SK-N-SH (cell line): ENCODE results near the gene SLC49A3. TPM values are rescaled to one million over a fixed set of nuclear protein-coding genes. Genes with fewer than 3 reads are reported as not detected.

Experiments used
- CTCF ChIA-PET: fragments of 300-600, 350-600 bp; formaldehyde crosslinking; extraction: SDS; loops from one replicate; lab custom pipeline; 2021; lab: Yijun Ruan, JAX
- POLR2A ChIA-PET: fragments of 350-600 bp; sonication (Branson Sonifier 250); formaldehyde crosslinking; extraction: SDS; loops from one replicate; lab custom pipeline; 2020; ENCODE audit warnings: antibody characterized with exemption, inconsistent platforms; lab: Yijun Ruan, JAX
- DNase-seq: peaks from one replicate; pipeline ENCODE4 v3.0.0; 2012
- H2AFZ ChIP-seq: fragments of 200-600 bp; sonication (generic); 2 replicates; pipeline ENCODE4 v1.8.1; 2016; ENCODE audit warnings: antibody characterized with exemption, mild to moderate bottlenecking, low read depth
- H3F3A ChIP-seq: fragments of 200-600 bp; sonication (generic); replicated peaks from 2 replicates; pipeline ENCODE3; 2016; ENCODE audit warnings: antibody characterized with exemption, mild to moderate bottlenecking; ENCODE audit not compliant: insufficient read depth
- H3K27ac ChIP-seq, 2 experiments: fragments of 200-500 bp in 1 of 2; fragments of 200-600 bp in 1 of 2; sonication (Bioruptor generic) in 1 of 2; sonication (generic), shearing (Covaris generic) in 1 of 2; 2 replicates each; pipeline versions ENCODE4 v1.5.1 to v1.6.1; 2014 to 2016; ENCODE audit warnings: low read depth in 2 of 2, inconsistent platforms in 1 of 2, low read length in 1 of 2, mild to moderate bottlenecking in 1 of 2, mixed read lengths in 1 of 2
- H3K27me3 ChIP-seq: fragments of 200-600 bp; sonication (generic), shearing (Covaris generic); 2 replicates; pipeline ENCODE4 v1.6.1; 2016; ENCODE audit warnings: mixed run types; ENCODE audit not compliant: insufficient read depth
- H3K36me3 ChIP-seq, 2 experiments: fragments of 200-500 bp in 1 of 2; fragments of 200-600 bp in 1 of 2; sonication (Bioruptor generic) in 1 of 2; sonication (generic) in 1 of 2; replicated peaks in 1 of 2; 2 replicates each; pipeline versions ENCODE3 to v1.5.1; 2014 to 2016; ENCODE audit warnings: low read length in 1 of 2, mild to moderate bottlenecking in 1 of 2; ENCODE audit not compliant: insufficient read depth in 2 of 2, control insufficient read depth in 1 of 2
- H3K4me1 ChIP-seq, 2 experiments: fragments of 200-500 bp in 1 of 2; fragments of 200-600 bp in 1 of 2; sonication (Bioruptor generic) in 1 of 2; sonication (generic), shearing (Covaris generic) in 1 of 2; 2 replicates each; pipeline versions ENCODE4 v1.5.1 to v1.6.1; 2014 to 2016; ENCODE audit warnings: low read depth in 1 of 2, low read length in 1 of 2, mixed run types in 1 of 2; ENCODE audit not compliant: insufficient read depth in 2 of 2, control insufficient read depth in 1 of 2
- H3K4me2 ChIP-seq: fragments of 200-600 bp; sonication (generic), shearing (Covaris generic); 2 replicates; pipeline ENCODE4 v1.6.1; 2017; ENCODE audit warnings: mixed run types
- H3K4me3 ChIP-seq, 2 experiments: fragments of 200-500 bp in 1 of 2; fragments of 200-600 bp in 1 of 2; sonication (Bioruptor generic) in 1 of 2; sonication (generic), shearing (Covaris generic) in 1 of 2; 2 replicates each; pipeline versions ENCODE4 v1.5.1 to v1.8.1; 2014 to 2016; ENCODE audit warnings: low read depth in 2 of 2, inconsistent platforms in 1 of 2, low read length in 1 of 2, mild to moderate bottlenecking in 1 of 2, mixed read lengths in 1 of 2, moderate library complexity in 1 of 2
- H3K79me2 ChIP-seq: fragments of 200-600 bp; sonication (generic); 2 replicates; pipeline ENCODE4 v1.8.1; 2017; ENCODE audit warnings: mild to moderate bottlenecking; ENCODE audit not compliant: insufficient read depth
- H3K9ac ChIP-seq: fragments of 200-600 bp; sonication (generic); 2 replicates; pipeline ENCODE4 v1.6.1; 2017; ENCODE audit warnings: mixed run types
- H3K9me2 ChIP-seq: fragments of 200-600 bp; sonication (generic); 2 replicates; pipeline ENCODE4 v1.6.1; 2017; ENCODE audit warnings: mixed run types
- H3K9me3 ChIP-seq: fragments of 200-600 bp; sonication (generic); 2 replicates; pipeline ENCODE4 v1.6.1; 2017; ENCODE audit warnings: mixed run types, mild to moderate bottlenecking, moderate library complexity
- H4K20me1 ChIP-seq: fragments of 200-600 bp; sonication (generic); 2 replicates; pipeline ENCODE4 v1.6.1; 2017; ENCODE audit warnings: mild to moderate bottlenecking, mixed run types; ENCODE audit not compliant: insufficient read depth
- CTCF ChIP-seq: fragments of 200-600 bp; sonication (generic); IDR thresholded peaks from 2 replicates; pipeline ENCODE4 v1.6.1; 2017; ENCODE audit warnings: antibody characterized with exemption, mild to moderate bottlenecking, moderate library complexity
- ELF1 ChIP-seq: IDR thresholded peaks from 2 replicates; pipeline ENCODE4 v1.4.0; 2012
- EP300 ChIP-seq, 2 experiments: IDR thresholded peaks; 2 replicates each; pipeline versions ENCODE4 v1.4.0 to v1.6.1; 2012; ENCODE audit warnings: borderline replicate concordance in 1 of 2, low read depth in 1 of 2, low read length in 1 of 2
- EZH2phosphoT487 ChIP-seq: fragments of 200-600 bp; sonication (generic); IDR thresholded peaks from 2 replicates; pipeline ENCODE4 v1.6.1; 2017; ENCODE audit warnings: low read depth, mixed run types, mild to moderate bottlenecking, antibody characterized with exemption, moderate library complexity, borderline replicate concordance
- FOXJ3 ChIP-seq: sonication (generic); formaldehyde crosslinking; IDR thresholded peaks from 2 replicates; pipeline ENCODE4 v1.5.1; 2020; ENCODE audit warnings: mild to moderate bottlenecking, missing genetic modification reagents
- GABPA ChIP-seq: IDR thresholded peaks from 2 replicates; pipeline ENCODE4 v1.4.0; 2012; ENCODE audit warnings: low read depth, mild to moderate bottlenecking
- GATA2 ChIP-seq: sonication (generic); formaldehyde crosslinking; IDR thresholded peaks from 2 replicates; pipeline ENCODE4 v1.5.0; 2020; ENCODE audit warnings: mild to moderate bottlenecking, missing genetic modification reagents
- JUND ChIP-seq: IDR thresholded peaks from 2 replicates; pipeline ENCODE4 v1.4.0; 2012
- MXI1 ChIP-seq: IDR thresholded peaks from 2 replicates; pipeline ENCODE4 v1.6.1; 2012; ENCODE audit warnings: mild to moderate bottlenecking, low read depth, low read length, improper control_type of control experiment
- NFIC ChIP-seq: IDR thresholded peaks from 2 replicates; pipeline ENCODE4 v1.4.0; 2012; ENCODE audit warnings: borderline replicate concordance
- REST ChIP-seq: IDR thresholded peaks from 2 replicates; pipeline ENCODE4 v1.6.1; 2012; ENCODE audit warnings: mild to moderate bottlenecking, low read depth, low read length, moderate library complexity
- RFX5 ChIP-seq: IDR thresholded peaks from 2 replicates; pipeline ENCODE4 v1.6.1; 2012; ENCODE audit warnings: mild to moderate bottlenecking, improper control_type of control experiment, low read length
- RXRA ChIP-seq: IDR thresholded peaks from 2 replicates; pipeline ENCODE4 v1.4.0; 2012; ENCODE audit warnings: low read depth, mild to moderate bottlenecking, borderline replicate concordance
- SIN3A ChIP-seq: IDR thresholded peaks from 2 replicates; pipeline ENCODE4 v1.6.1; 2012; ENCODE audit warnings: low read depth, mild to moderate bottlenecking, low read length, moderate library complexity, borderline replicate concordance
- TCF12 ChIP-seq: IDR thresholded peaks from 2 replicates; pipeline ENCODE4 v1.4.0; 2012
- USF1 ChIP-seq: IDR thresholded peaks from 2 replicates; pipeline ENCODE4 v1.4.0; 2012; ENCODE audit warnings: low read depth, borderline replicate concordance
- USF2 ChIP-seq: fragments of 150-350 bp; IDR thresholded peaks from 2 replicates; pipeline ENCODE4 v1.6.1; 2017; ENCODE audit warnings: antibody characterized with exemption, low read length, low read depth, borderline replicate concordance
- YY1 ChIP-seq: IDR thresholded peaks from 2 replicates; pipeline ENCODE4 v1.4.0; 2012; ENCODE audit warnings: low read depth, mild to moderate bottlenecking
- WGBS: methylation state at CpG from one replicate; pipeline ENCODE4 v1.1.6; 2017; ENCODE audit warnings: low lambda C conversion rate; 5-methylcytosine and 5-hydroxymethylcytosine counted together
- polyA plus RNA-seq, 3 experiments: library from polyadenylated mRNA; depleted of rRNA; stranded (reverse); fragments of >200 nt; gene quantifications; 2 replicates each; pipeline ENCODE4 v1.2.3, GENCODE V29; 2012
- TF ChIP-seq, protein P1 (sequence below): IDR thresholded peaks from 2 replicates; pipeline ENCODE4 v1.4.0; 2012; ENCODE audit warnings: low read depth, borderline replicate concordance
- TF ChIP-seq, protein P2 (sequence below): IDR thresholded peaks from 2 replicates; pipeline ENCODE4; 2012

Gene SLC49A3
- polyA plus RNA-seq, 1 of the 3 experiments (the other 2 are of a cell fraction), result 0.05 TPM

DNA sequence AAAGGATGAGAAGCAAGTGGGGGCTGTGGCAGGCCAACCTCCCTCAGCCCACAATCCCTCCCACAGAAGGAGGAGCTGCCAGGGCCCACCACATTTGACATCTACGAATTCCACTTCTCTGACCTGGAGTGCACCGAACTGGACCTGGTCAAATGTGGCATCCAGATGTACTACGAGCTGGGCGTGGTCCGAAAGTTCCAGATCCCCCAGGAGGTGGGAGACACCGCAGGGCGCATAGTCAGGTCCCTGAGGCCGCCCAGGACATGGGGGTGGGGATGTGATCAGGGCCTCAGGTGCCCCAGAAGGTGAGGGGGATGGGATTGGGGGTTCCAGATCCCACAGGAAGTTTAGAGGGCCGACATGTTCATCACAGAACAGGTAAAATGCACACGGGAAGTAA is 28.6 kb downstream of the SLC49A3 start:
- H3K36me3 ChIP-seq, result no peaks in the 10 kb centered on the region
- H3K9me3 ChIP-seq, result no peaks in the 10 kb centered on the region
- H4K20me1 ChIP-seq, result no peaks in the 10 kb centered on the region
- POLR2A ChIA-PET, result no interaction called here
- CTCF ChIA-PET, result no interaction called here
- H3F3A ChIP-seq, result no peaks in the 10 kb centered on the region
- DNase-seq, result no peak
- H3K9ac ChIP-seq, result no peak overlapping the region
- no peak overlapping the region for H3K27ac ChIP-seq
- no peaks in the 10 kb centered on the region for H3K79me2 ChIP-seq
- no peak overlapping the region for H3K4me3 ChIP-seq
- no peak overlapping the region for H2AFZ ChIP-seq
- H3K4me2 ChIP-seq, result no peak overlapping the region
- TF ChIP-seq USF2, result no peak
- TF ChIP-seq RXRA, result no peak
- TF ChIP-seq GATA2 (CRISPR knock-in tag), result no peak
- no peak for TF ChIP-seq RFX5
- TF ChIP-seq SIN3A, result no peak
- TF ChIP-seq ELF1, result no peak
- no peak for TF ChIP-seq USF1
- TF ChIP-seq, protein P1, sequence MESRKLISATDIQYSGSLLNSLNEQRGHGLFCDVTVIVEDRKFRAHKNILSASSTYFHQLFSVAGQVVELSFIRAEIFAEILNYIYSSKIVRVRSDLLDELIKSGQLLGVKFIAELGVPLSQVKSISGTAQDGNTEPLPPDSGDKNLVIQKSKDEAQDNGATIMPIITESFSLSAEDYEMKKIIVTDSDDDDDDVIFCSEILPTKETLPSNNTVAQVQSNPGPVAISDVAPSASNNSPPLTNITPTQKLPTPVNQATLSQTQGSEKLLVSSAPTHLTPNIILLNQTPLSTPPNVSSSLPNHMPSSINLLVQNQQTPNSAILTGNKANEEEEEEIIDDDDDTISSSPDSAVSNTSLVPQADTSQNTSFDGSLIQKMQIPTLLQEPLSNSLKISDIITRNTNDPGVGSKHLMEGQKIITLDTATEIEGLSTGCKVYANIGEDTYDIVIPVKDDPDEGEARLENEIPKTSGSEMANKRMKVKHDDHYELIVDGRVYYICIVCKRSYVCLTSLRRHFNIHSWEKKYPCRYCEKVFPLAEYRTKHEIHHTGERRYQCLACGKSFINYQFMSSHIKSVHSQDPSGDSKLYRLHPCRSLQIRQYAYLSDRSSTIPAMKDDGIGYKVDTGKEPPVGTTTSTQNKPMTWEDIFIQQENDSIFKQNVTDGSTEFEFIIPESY, result no peak
- TF ChIP-seq CTCF, result no peak
- TF ChIP-seq GABPA, result no peak
- no peak for TF ChIP-seq EZH2phosphoT487
- no peak for TF ChIP-seq FOXJ3 (CRISPR knock-in tag)
- TF ChIP-seq, protein P2, sequence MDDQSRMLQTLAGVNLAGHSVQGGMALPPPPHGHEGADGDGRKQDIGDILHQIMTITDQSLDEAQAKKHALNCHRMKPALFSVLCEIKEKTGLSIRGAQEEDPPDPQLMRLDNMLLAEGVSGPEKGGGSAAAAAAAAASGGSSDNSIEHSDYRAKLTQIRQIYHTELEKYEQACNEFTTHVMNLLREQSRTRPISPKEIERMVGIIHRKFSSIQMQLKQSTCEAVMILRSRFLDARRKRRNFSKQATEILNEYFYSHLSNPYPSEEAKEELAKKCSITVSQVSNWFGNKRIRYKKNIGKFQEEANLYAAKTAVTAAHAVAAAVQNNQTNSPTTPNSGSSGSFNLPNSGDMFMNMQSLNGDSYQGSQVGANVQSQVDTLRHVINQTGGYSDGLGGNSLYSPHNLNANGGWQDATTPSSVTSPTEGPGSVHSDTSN, result no peak
- no peak for TF ChIP-seq REST
- no peak for TF ChIP-seq YY1
- no peak for TF ChIP-seq MXI1
- no peak for TF ChIP-seq JUND
- no peak for TF ChIP-seq EP300 (IDR thresholded peaks at IDR 0.05; ENCODE audit: borderline replicate concordance in 1 of 2, low read depth in 1 of 2, low read length in 1 of 2)
- TF ChIP-seq NFIC, result no peak
- no peak for TF ChIP-seq TCF12
- H3K4me1 ChIP-seq, result peaks cover 0 to 26% of the 10 kb centered on the region in 2 experiments; a peak in 1 of 4 replicates
- no peaks in the 10 kb centered on the region for H3K27me3 ChIP-seq
- no peaks in the 10 kb centered on the region for H3K9me2 ChIP-seq
- 65% methylated on average over 10 of the region's 10 CpGs for WGBS
